WTC11 (cell line): ENCODE measurements around the gene NBEAL1.

ENCODE experiments used
- ATF3 ChIP-seq: sonication (generic); formaldehyde crosslinking; conservative IDR thresholded peaks from 2 replicates; pipeline ENCODE4 v1.8.1; 2022; ENCODE audit warnings: mild to moderate bottlenecking, missing genetic modification reagents
- CTCF ChIP-seq: fragments of 200-600 bp; IDR thresholded peaks from 2 replicates; pipeline ENCODE4 v1.8.0; 2022; ENCODE audit warnings: antibody characterized with exemption
- FOXK1 ChIP-seq: sonication (generic); formaldehyde crosslinking; IDR thresholded peaks from 2 replicates; pipeline ENCODE4 v1.8.0; 2022; ENCODE audit warnings: mild to moderate bottlenecking, moderate library complexity, missing genetic modification reagents
- MAX ChIP-seq: sonication (generic); formaldehyde crosslinking; IDR thresholded peaks from 2 replicates; pipeline ENCODE4 v1.8.0; 2022; ENCODE audit warnings: mild to moderate bottlenecking, missing genetic modification reagents
- NFE2L1 ChIP-seq: sonication (generic); formaldehyde crosslinking; IDR thresholded peaks from 2 replicates; pipeline ENCODE4 v1.8.1; 2023; ENCODE audit warnings: missing genetic modification reagents
- ZNF138 ChIP-seq: sonication (generic); formaldehyde crosslinking; conservative IDR thresholded peaks from 2 replicates; pipeline ENCODE4 v1.8.1; 2022; ENCODE audit warnings: mild to moderate bottlenecking, moderate library complexity, missing genetic modification reagents
- ZNF423 ChIP-seq: fragments of 250-450 bp; sonication (Bioruptor Pico); IDR thresholded peaks from 2 replicates; pipeline ENCODE4 v2.1.2; 2022; ENCODE audit warnings: mild to moderate bottlenecking, moderate library complexity
- TF ChIP-seq, protein P1 (sequence below): sonication (generic); formaldehyde crosslinking; IDR thresholded peaks from 2 replicates; pipeline ENCODE4 v1.8.1; 2023; ENCODE audit warnings: mild to moderate bottlenecking, missing genetic modification reagents

GRCh38 chr2:203040966-203041521 is 26.4 kb downstream of the NBEAL1 start:
- TF ChIP-seq CTCF (no peak), NFE2L1 (CRISPR knock-in tag) (no peak), FOXK1 (CRISPR knock-in tag) (no peak), MAX (CRISPR knock-in tag) (no peak), ZNF138 (CRISPR knock-in tag) (no peak), ATF3 (no peak), ZNF423 (CRISPR knock-in tag) (no peak)
- TF ChIP-seq, protein P1, sequence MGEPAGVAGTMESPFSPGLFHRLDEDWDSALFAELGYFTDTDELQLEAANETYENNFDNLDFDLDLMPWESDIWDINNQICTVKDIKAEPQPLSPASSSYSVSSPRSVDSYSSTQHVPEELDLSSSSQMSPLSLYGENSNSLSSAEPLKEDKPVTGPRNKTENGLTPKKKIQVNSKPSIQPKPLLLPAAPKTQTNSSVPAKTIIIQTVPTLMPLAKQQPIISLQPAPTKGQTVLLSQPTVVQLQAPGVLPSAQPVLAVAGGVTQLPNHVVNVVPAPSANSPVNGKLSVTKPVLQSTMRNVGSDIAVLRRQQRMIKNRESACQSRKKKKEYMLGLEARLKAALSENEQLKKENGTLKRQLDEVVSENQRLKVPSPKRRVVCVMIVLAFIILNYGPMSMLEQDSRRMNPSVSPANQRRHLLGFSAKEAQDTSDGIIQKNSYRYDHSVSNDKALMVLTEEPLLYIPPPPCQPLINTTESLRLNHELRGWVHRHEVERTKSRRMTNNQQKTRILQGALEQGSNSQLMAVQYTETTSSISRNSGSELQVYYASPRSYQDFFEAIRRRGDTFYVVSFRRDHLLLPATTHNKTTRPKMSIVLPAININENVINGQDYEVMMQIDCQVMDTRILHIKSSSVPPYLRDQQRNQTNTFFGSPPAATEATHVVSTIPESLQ, result no peak
